Upper lobe of right lung (tissue), 1 donor: ENCODE measurements around the gene XYLB. TPM values are rescaled to one million over a fixed set of nuclear protein-coding genes. Genes with fewer than 3 reads are reported as not detected.
A peak's percentile ranks its signal among the peaks of the same experiment; 100 is the strongest.
"Not testable (repeated sequence)": the region's sequence is repeated elsewhere in the genome, so short reads cannot be mapped to it uniquely, and the experiment has no call there.

Source experiments
- ATAC-seq: fragments of 200-7000 bp; cut with Tn5 transposase; one replicate; pipeline ENCODE4 v1.9.1; 2020; ENCODE audit warnings: mild to moderate bottlenecking, moderate library complexity
- DNase-seq: peaks from one replicate; pipeline ENCODE4 v3.0.0-alpha.2; 2020
- H3K27ac ChIP-seq: fragments of 200-600 bp; one replicate; pipeline ENCODE4 v1.8.0; 2022
- H3K27me3 ChIP-seq: fragments of 200-600 bp; one replicate; pipeline ENCODE4 v1.8.0; 2022; ENCODE audit warnings: mild to moderate bottlenecking
- H3K36me3 ChIP-seq: fragments of 200-600 bp; one replicate; pipeline ENCODE4 v1.8.0; 2022
- H3K4me1 ChIP-seq: fragments of 200-600 bp; one replicate; pipeline ENCODE4 v1.8.0; 2022
- H3K4me3 ChIP-seq: fragments of 200-600 bp; one replicate; pipeline ENCODE4 v1.8.0; 2022; ENCODE audit warnings: mild to moderate bottlenecking
- H3K9me3 ChIP-seq: fragments of 200-600 bp; one replicate; pipeline ENCODE4 v1.8.0; 2022
- CTCF ChIP-seq: fragments of 200-600 bp; IDR thresholded peaks from one replicate; pipeline ENCODE4 v1.8.0; 2022; ENCODE audit warnings: antibody characterized with exemption
- intact Hi-C: fragments of 100-400 bp; cut with DNase I; formaldehyde crosslinking; loops from one replicate; pipeline ENCODE4 v1.11.0; 2022
- total RNA-seq: library from RNA; stranded (reverse); fragmentation: NEBNext Ultra II Directional; extraction: Animal tissue kit (Norgen Biotek cat#: 25700); gene quantifications from one replicate; pipeline ENCODE4 v1.2.1, GENCODE V29; 2021
- donor health status: DM: no; HTN: yes; CAD: no; lungs with severe emphysema.

The XYLB gene
- total RNA-seq, 1 donor from 2014 or later, result 3.1 TPM

GRCh38 chr3:38396239-38396638 is 49.7 kb downstream of the XYLB start:
- H3K36me3 ChIP-seq, result peaks cover 5% of the 10 kb centered on the region
- intact Hi-C loops, result no loop called here
- no peak for TF ChIP-seq CTCF
- H3K9me3 ChIP-seq, result no peaks in the 10 kb centered on the region
- no peak for DNase-seq
- no peak overlapping the region for H3K27ac ChIP-seq
- ATAC-seq, result no peak
- no peaks in the 10 kb centered on the region for H3K27me3 ChIP-seq
- H3K4me3 ChIP-seq, result no peak overlapping the region
- H3K4me1 ChIP-seq, result no peaks in the 10 kb centered on the region

GRCh38 chr3:38396861-38397260 is 50.3 kb downstream of the XYLB start:
- H3K36me3 ChIP-seq, result peaks cover 5% of the 10 kb centered on the region
- intact Hi-C loops, result no loop called here
- TF ChIP-seq CTCF, result no peak
- H3K9me3 ChIP-seq, result no peaks in the 10 kb centered on the region
- H3K4me3 ChIP-seq, result no peak overlapping the region
- H3K4me1 ChIP-seq, result no peaks in the 10 kb centered on the region
- DNase-seq (no peak), ATAC-seq (no peak)
- no peaks in the 10 kb centered on the region for H3K27me3 ChIP-seq
- H3K27ac ChIP-seq, result no peak overlapping the region

GRCh38 chr3:38397320-38397719 is 50.7 kb downstream of the XYLB start:
- DNase-seq, result no peak
- no peaks in the 10 kb centered on the region for H3K9me3 ChIP-seq
- peak; percentile 39 for ATAC-seq
- no peaks in the 10 kb centered on the region for H3K4me1 ChIP-seq
- TF ChIP-seq CTCF, result no peak
- H3K36me3 ChIP-seq, result peaks cover 9% of the 10 kb centered on the region
- H3K27ac ChIP-seq, result no peak overlapping the region
- no peaks in the 10 kb centered on the region for H3K27me3 ChIP-seq
- intact Hi-C loops, result no loop called here
- H3K4me3 ChIP-seq, result no peak overlapping the region

GRCh38 chr3:38401246-38401962 is 54.8 kb downstream of the XYLB start:
- H3K27ac ChIP-seq, result no peak overlapping the region
- no peaks in the 10 kb centered on the region for H3K27me3 ChIP-seq
- DNase-seq (no peak), ATAC-seq (no peak)
- intact Hi-C loops, result no loop called here
- H3K4me1 ChIP-seq, result no peaks in the 10 kb centered on the region
- H3K9me3 ChIP-seq, result no peaks in the 10 kb centered on the region
- H3K36me3 ChIP-seq, result peaks cover 4% of the 10 kb centered on the region
- no peak for TF ChIP-seq CTCF
- H3K4me3 ChIP-seq, result no peak overlapping the region

GRCh38 chr3:38404286-38404685 is 57.7 kb downstream of the XYLB start:
- H3K27ac ChIP-seq, result no peak overlapping the region
- no peak for DNase-seq
- no peaks in the 10 kb centered on the region for H3K27me3 ChIP-seq
- no peaks in the 10 kb centered on the region for H3K9me3 ChIP-seq
- intact Hi-C loops, result no loop called here
- H3K4me1 ChIP-seq, result no peaks in the 10 kb centered on the region
- ATAC-seq, result peak; percentile 67
- no peak for TF ChIP-seq CTCF
- H3K36me3 ChIP-seq, result peaks cover 4% of the 10 kb centered on the region
- no peak overlapping the region for H3K4me3 ChIP-seq

GRCh38 chr3:38411591-38411990 is 65.0 kb downstream of the XYLB start:
- no peak for ATAC-seq
- no peak for DNase-seq
- H3K27ac ChIP-seq, result no peak overlapping the region
- intact Hi-C loops, result no loop called here
- H3K36me3 ChIP-seq, result no peaks in the 10 kb centered on the region
- no peaks in the 10 kb centered on the region for H3K4me1 ChIP-seq
- no peaks in the 10 kb centered on the region for H3K27me3 ChIP-seq
- no peaks in the 10 kb centered on the region for H3K9me3 ChIP-seq
- H3K4me3 ChIP-seq, result no peak overlapping the region
- TF ChIP-seq CTCF, result no peak

GRCh38 chr3:38420758-38421157 is 74.2 kb downstream of the XYLB start:
- H3K27ac ChIP-seq, H3K36me3 ChIP-seq, H3K4me1 ChIP-seq, ATAC-seq, intact Hi-C loops, H3K9me3 ChIP-seq, H3K4me3 ChIP-seq, H3K27me3 ChIP-seq, DNase-seq: not testable (repeated sequence)
